SJCRH30 (cell line): ENCODE measurements around the gene SCYGR4. TPM values are rescaled to one million over a fixed set of nuclear protein-coding genes. Genes with fewer than 3 reads are reported as not detected.
"Not testable (repeated sequence)": the region's sequence is repeated elsewhere in the genome, so short reads cannot be mapped to it uniquely, and the experiment has no call there.

Source experiments
- DNase-seq, 2 experiments: peaks; one replicate each; pipeline ENCODE4 v3.0.0-alpha.2; 2015 to 2020
- H3K27ac ChIP-seq: fragments of 250-450 bp; sonication (Bioruptor Pico); 2 replicates; pipeline ENCODE4 v1.5.1; 2020; ENCODE audit warnings: mild to moderate bottlenecking, moderate library complexity
- H3K27me3 ChIP-seq: fragments of 250-450 bp; sonication (Bioruptor Pico); 2 replicates; pipeline ENCODE4 v1.5.1; 2020; ENCODE audit warnings: mild to moderate bottlenecking, moderate library complexity
- H3K36me3 ChIP-seq: fragments of 250-450 bp; sonication (Bioruptor Pico); 2 replicates; pipeline ENCODE4 v1.5.1; 2020; ENCODE audit warnings: mild to moderate bottlenecking, moderate library complexity
- H3K4me1 ChIP-seq: fragments of 250-450 bp; sonication (Bioruptor Pico); 2 replicates; pipeline ENCODE4 v1.5.1; 2020; ENCODE audit warnings: mild to moderate bottlenecking, moderate library complexity
- H3K4me3 ChIP-seq: fragments of 250-450 bp; sonication (Bioruptor Pico); 2 replicates; pipeline ENCODE4 v1.5.1; 2020; ENCODE audit warnings: mild to moderate bottlenecking, moderate library complexity
- H3K9me3 ChIP-seq: fragments of 250-450 bp; sonication (Bioruptor Pico); replicated peaks from 2 replicates; pipeline ENCODE4 v1.5.1; 2020; ENCODE audit warnings: mild to moderate bottlenecking, moderate library complexity
- total RNA-seq: library from RNA; depleted of rRNA; stranded (reverse); fragments of >200 nt; shearing (Covaris generic); gene quantifications from 2 replicates; pipeline ENCODE4 v1.2.3, GENCODE V29; 2014; rRNA removed

SCYGR4 gene
- not detected in 2 replicates for total RNA-seq

- Histone ChIP-seq H3K27me3 (peaks cover 11% of the 10 kb centered on the region; the same call in 1 of the 2 replicates), H3K27ac (no peak within 1 kb of the TSS), H3K4me1 (no peaks in the 10 kb centered on the region), H3K4me3 (no peak within 1 kb of the TSS), H3K36me3 (no peaks in the 10 kb centered on the region), H3K9me3 (no peaks in the 10 kb centered on the region)
- DNase-seq: no peak
Measured at GRCh38 chr2:227617316-227618230, at the start of gene SCYGR4. Gene SCYGR4 (plus strand): TSS chr2:227617498. CDS start chr2:227617498, 0 bp downstream.

- no peaks in the 10 kb centered on the region for H3K36me3 ChIP-seq
- no peak overlapping the region for H3K4me3 ChIP-seq
- no peak for DNase-seq
- H3K9me3 ChIP-seq: no peaks in the 10 kb centered on the region
- no peaks in the 10 kb centered on the region for H3K27me3 ChIP-seq
- H3K4me1 ChIP-seq: no peaks in the 10 kb centered on the region
- H3K27ac ChIP-seq: no peak overlapping the region
Measured at GRCh38 chr2:227568852-227569169, 48.5 kb upstream of the SCYGR4 start.

DNA sequence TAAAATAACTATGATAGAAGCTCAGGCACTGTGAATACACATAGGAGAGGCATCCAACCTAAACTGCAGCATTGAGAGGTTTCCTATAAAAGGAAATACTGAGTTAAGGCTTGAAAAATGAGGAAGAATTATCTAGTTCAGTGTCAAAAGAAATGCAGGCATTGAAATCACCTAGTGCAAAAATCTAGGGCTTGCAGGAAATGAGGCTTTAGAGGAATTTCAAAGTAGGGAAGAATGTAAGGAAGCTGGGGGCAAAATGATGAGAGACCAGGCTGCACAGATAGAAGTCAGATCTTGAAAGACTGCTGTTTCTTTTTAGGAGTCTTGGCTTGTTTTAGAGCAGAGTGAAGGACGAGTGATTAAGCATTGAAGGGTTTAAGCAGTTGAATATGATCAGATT, 46.7 kb upstream of the SCYGR4 start:
- no peaks in the 10 kb centered on the region for H3K9me3 ChIP-seq
- no peaks in the 10 kb centered on the region for H3K36me3 ChIP-seq
- no peak for DNase-seq
- H3K4me1 ChIP-seq: no peaks in the 10 kb centered on the region
- H3K27ac ChIP-seq: no peak overlapping the region
- no peaks in the 10 kb centered on the region for H3K27me3 ChIP-seq
- no peak overlapping the region for H3K4me3 ChIP-seq

DNA sequence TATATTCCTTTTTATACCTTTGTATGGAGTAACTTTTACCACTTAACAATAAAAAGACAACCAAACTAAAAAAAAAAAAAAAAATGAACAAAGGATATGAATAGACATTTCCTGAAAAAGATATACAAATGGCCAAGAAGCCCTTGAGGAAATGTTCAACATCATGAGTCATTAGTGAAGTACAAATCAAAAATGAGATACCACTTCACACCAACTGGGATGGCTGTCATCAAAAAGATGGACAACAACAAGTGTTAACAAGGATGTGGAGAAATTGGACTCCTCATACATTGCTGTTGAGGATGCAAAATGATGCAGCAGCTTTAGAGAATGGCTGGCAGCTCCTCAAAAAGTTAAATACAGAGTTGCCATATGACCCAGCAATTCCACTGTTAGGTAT, 41.2 kb upstream of the SCYGR4 start:
- Histone ChIP-seq H3K27ac (peak overlapping the region; percentile 20; the same call in 1 of the 2 replicates), H3K4me1 (peaks cover 8% of the 10 kb centered on the region), H3K9me3 (no peaks in the 10 kb centered on the region), H3K27me3 (no peaks in the 10 kb centered on the region), H3K4me3 (no peak overlapping the region), H3K36me3 (no peaks in the 10 kb centered on the region)
- DNase-seq: peak; percentile 22 to 63

- H3K27me3 ChIP-seq: no peaks in the 10 kb centered on the region
- DNase-seq: no peak
Measured at GRCh38 chr2:227576812-227577211, 40.5 kb upstream of the SCYGR4 start.

GRCh38 chr2:227577555-227577954, 39.7 kb upstream of the SCYGR4 start:
- no peak for DNase-seq
- H3K4me1 ChIP-seq: peaks cover 8% of the 10 kb centered on the region
- H3K9me3 ChIP-seq: no peaks in the 10 kb centered on the region; the same call in 1 of the 2 replicates
- no peaks in the 10 kb centered on the region for H3K27me3 ChIP-seq
- no peak overlapping the region for H3K27ac ChIP-seq
- H3K36me3 ChIP-seq: no peaks in the 10 kb centered on the region
- H3K4me3 ChIP-seq: no peak overlapping the region

More at GRCh38 chr2:227576812-227577211, 40.5 kb upstream of the SCYGR4 start:
- peaks cover 8% of the 10 kb centered on the region for H3K4me1 ChIP-seq
- H3K9me3 ChIP-seq: no peaks in the 10 kb centered on the region
- no peak overlapping the region for H3K4me3 ChIP-seq
- no peaks in the 10 kb centered on the region for H3K36me3 ChIP-seq
- H3K27ac ChIP-seq: no peak overlapping the region

GRCh38 chr2:227578642-227579041, 38.7 kb upstream of the SCYGR4 start:
- no peaks in the 10 kb centered on the region for H3K27me3 ChIP-seq
- no peak overlapping the region for H3K27ac ChIP-seq
- no peak overlapping the region for H3K4me3 ChIP-seq
- H3K36me3 ChIP-seq: no peaks in the 10 kb centered on the region
- H3K9me3 ChIP-seq: no peaks in the 10 kb centered on the region; the same call in 1 of the 2 replicates
- peaks cover 8% of the 10 kb centered on the region for H3K4me1 ChIP-seq
- no peak for DNase-seq

DNA sequence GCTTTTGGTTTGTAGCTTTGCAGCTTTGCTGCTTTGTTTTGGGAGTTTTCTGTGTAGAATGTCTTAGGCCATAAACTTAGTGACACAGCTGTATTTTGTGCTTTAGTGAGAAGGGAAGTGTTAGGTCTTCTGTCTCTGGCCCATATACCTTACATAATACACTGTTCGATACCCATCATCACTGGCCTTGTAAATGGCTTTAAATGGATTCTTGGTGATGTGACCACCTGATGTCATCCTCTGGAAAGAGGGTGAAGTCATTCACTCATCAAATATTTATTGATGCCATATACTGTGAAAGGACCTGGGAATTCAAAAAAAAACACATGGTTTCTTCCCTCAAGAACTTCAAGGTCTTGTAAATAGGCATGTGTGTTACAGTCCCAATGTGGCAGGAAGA, 37.5 kb upstream of the SCYGR4 start:
- H3K4me1 ChIP-seq: peaks cover 8% of the 10 kb centered on the region
- H3K27me3 ChIP-seq: no peaks in the 10 kb centered on the region
- H3K4me3 ChIP-seq: no peak overlapping the region
- no peaks in the 10 kb centered on the region for H3K36me3 ChIP-seq
- no peak overlapping the region for H3K27ac ChIP-seq
- H3K9me3 ChIP-seq: no peaks in the 10 kb centered on the region; the same call in 1 of the 2 replicates
- DNase-seq: no peak

GRCh38 chr2:227582369-227582768, 34.9 kb upstream of the SCYGR4 start:
- Histone ChIP-seq H3K36me3 (no peaks in the 10 kb centered on the region), H3K4me1 (peaks cover 5% of the 10 kb centered on the region; the same call in 1 of the 2 replicates), H3K27me3 (no peaks in the 10 kb centered on the region), H3K27ac (no peak overlapping the region), H3K9me3 (no peaks in the 10 kb centered on the region; the same call in 1 of the 2 replicates), H3K4me3 (no peak overlapping the region)
- DNase-seq: no peak

DNA sequence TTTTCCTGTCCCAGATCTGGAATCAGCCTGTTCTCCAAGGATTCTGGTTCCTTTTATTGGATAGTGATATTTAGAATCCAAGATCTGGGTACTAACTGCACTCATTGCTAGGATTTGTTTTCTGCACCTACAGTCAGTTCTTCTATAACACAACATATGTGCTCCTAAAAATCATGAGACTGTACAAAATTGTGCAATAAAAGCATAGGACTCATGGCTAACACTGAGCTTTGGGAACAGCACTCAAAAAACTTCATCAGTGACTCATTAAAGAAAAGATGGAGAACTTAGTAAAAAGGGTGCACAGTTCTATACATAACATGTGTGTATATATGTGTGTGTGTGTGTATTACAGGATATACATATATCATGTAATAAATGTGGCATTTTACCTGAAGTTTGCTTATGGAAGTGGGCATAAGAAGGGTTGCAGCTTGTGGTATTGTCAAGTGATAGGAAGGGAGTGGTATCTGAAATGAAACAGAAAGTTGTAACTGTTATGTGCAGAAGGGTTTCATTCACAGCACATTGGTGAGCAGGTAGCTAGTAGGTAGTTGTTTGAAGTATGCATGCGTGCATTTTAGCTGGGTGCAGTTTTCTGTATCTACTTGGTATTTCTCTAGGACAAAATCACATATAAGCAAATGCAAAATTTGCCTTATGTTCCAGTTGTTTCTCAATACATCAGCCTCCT, 24.5 kb upstream of the SCYGR4 start:
- Histone ChIP-seq H3K4me3 (no peak overlapping the region), H3K27me3 (no peaks in the 10 kb centered on the region), H3K9me3 (0 out of 2 replicates have a peak, but pooled peaks cover 4% of the 10 kb centered on the region), H3K4me1 (no peaks in the 10 kb centered on the region), H3K36me3 (no peaks in the 10 kb centered on the region), H3K27ac (no peak overlapping the region)
- DNase-seq: no peak

- H3K27me3 ChIP-seq: no peaks in the 10 kb centered on the region
- no peak overlapping the region for H3K27ac ChIP-seq
- DNase-seq: no peak
- H3K4me3 ChIP-seq: no peak overlapping the region
- no peaks in the 10 kb centered on the region for H3K4me1 ChIP-seq
- H3K9me3 ChIP-seq: no peaks in the 10 kb centered on the region
- no peaks in the 10 kb centered on the region for H3K36me3 ChIP-seq
Measured at GRCh38 chr2:227595797-227596196, 21.5 kb upstream of the SCYGR4 start.

DNA sequence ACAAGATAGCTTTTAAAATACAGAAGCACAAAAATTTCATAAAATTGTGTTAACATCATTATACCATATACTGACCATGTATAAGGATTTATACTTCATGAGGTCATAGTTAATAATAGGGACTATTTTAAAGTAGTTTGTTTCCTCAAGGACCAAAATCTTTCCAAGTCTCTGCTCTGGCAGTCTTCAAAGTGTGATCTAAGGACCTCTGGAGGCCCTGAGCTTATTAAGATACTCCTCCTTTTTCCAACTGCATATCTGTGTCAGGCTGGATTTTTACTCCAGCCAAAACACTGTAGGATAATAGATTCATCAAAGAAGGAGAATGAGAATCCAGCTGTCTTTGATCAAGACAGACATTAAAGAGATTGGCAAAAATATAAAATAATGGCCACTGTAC, 20.3 kb upstream of the SCYGR4 start:
- H3K4me3 ChIP-seq: no peak overlapping the region
- H3K4me1 ChIP-seq: no peaks in the 10 kb centered on the region
- no peak for DNase-seq
- H3K27ac ChIP-seq: no peak overlapping the region
- H3K27me3 ChIP-seq: no peaks in the 10 kb centered on the region
- H3K36me3 ChIP-seq: no peaks in the 10 kb centered on the region
- H3K9me3 ChIP-seq: no peaks in the 10 kb centered on the region

DNA sequence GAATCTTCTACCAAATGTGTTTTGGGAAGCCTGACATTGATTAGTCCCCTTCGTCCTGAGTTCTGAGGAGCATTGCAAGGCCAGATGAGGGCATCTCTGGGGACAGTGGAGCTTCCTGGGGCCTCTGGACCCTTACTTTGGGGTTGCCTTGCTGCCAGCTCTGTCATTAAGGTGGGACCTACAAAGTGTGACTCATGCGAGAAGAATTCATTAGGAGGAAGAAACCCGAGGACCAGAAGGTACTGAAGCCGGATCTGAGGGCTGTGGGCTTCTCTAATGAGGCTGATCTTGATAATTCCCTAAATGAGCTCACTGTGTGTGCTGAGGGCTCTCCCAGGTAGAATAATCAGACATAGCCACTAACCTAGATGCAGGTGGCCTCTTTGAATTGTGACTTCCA, 19.3 kb upstream of the SCYGR4 start:
- DNase-seq: no peak

DNA sequence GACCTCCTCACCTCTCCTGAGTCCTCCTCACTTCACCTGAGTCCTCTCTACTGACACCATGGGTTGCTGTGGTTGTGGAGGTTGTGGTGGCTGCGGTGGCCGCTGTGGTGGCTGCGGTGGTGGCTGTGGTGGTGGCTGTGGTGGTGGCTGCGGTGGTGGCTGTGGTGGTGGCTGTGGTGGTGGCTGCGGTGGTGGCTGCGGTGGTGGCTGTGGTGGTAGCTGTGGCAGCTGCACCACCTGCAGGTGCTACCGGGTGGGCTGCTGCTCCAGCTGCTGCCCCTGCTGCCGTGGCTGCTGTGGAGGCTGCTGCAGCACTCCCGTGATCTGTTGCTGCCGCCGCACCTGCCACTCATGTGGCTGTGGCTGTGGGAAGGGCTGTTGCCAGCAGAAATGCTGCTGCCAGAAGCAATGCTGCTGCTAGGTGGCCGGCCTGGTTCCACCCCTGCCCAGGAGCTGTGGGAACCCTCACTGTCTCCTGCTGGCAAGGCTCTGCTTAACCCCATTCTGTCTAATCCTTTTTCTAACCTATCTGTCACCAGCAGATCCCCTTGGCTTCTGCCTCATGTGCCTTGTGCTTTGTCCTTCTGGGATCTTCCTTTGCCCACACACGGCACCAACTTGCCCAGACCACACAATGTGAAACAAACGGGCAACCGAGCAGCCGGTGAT, 18.3 kb upstream of the SCYGR4 start, which contains the start of gene SCYGR2:
TSS of gene SCYGR2 (plus strand) at position 59 of the 669 bp plus-strand sequence. CDS start at position 59, 0 bp downstream.
- H3K9me3 ChIP-seq, H3K27ac ChIP-seq, H3K36me3 ChIP-seq, H3K4me3 ChIP-seq, H3K4me1 ChIP-seq, DNase-seq, H3K27me3 ChIP-seq: not testable (repeated sequence)

More for the DNA sequence above, 19.3 kb upstream of the SCYGR4 start:
- no peaks in the 10 kb centered on the region for H3K36me3 ChIP-seq
- H3K27ac ChIP-seq: no peak overlapping the region
- H3K4me1 ChIP-seq: no peaks in the 10 kb centered on the region
- no peak overlapping the region for H3K4me3 ChIP-seq
- no peaks in the 10 kb centered on the region for H3K27me3 ChIP-seq
- H3K9me3 ChIP-seq: no peaks in the 10 kb centered on the region

GRCh38 chr2:227602358-227602757, 14.9 kb upstream of the SCYGR4 start:
- Histone ChIP-seq H3K9me3 (no peaks in the 10 kb centered on the region), H3K27ac (no peak overlapping the region), H3K4me3 (no peak overlapping the region), H3K27me3 (no peaks in the 10 kb centered on the region), H3K36me3 (no peaks in the 10 kb centered on the region), H3K4me1 (no peaks in the 10 kb centered on the region)
- DNase-seq: no peak
